H7 (cell line): Measurements from ENCODE around the gene ATP6V1G2. TPM values are rescaled to one million over a fixed set of nuclear protein-coding genes. Genes with fewer than 3 reads are reported as not detected.
"Not testable (repeated sequence)": the region's sequence is repeated elsewhere in the genome, so short reads cannot be mapped to it uniquely, and the experiment has no call there.

Experiments used
- DNase-seq: peaks from one replicate; pipeline ENCODE4 v3.0.0; 2012
- H3K27me3 ChIP-seq: 2 replicates; pipeline ENCODE4 v1.6.0; 2011; ENCODE audit warnings: mild to moderate bottlenecking, low read length; ENCODE audit not compliant: control insufficient read depth, insufficient read depth
- H3K36me3 ChIP-seq: replicated peaks from 2 replicates; pipeline ENCODE4 v1.5.1; 2011; ENCODE audit warnings: low read length; ENCODE audit not compliant: control insufficient read depth, insufficient read depth
- H3K4me3 ChIP-seq: 2 replicates; pipeline ENCODE4 v1.5.1; 2011; ENCODE audit warnings: low read depth, mild to moderate bottlenecking, control low read depth, low read length, moderate library complexity; ENCODE audit not compliant: insufficient read depth
- total RNA-seq: library from RNA; depleted of rRNA; stranded (reverse); fragments of >200 nt; shearing (Covaris generic); gene quantifications from 2 replicates; pipeline ENCODE4 v1.2.3, GENCODE V29; 2014; rRNA removed

ATP6V1G2 gene
- total RNA-seq, 1 experiment from 2014 or later, result 3.5 TPM

DNA sequence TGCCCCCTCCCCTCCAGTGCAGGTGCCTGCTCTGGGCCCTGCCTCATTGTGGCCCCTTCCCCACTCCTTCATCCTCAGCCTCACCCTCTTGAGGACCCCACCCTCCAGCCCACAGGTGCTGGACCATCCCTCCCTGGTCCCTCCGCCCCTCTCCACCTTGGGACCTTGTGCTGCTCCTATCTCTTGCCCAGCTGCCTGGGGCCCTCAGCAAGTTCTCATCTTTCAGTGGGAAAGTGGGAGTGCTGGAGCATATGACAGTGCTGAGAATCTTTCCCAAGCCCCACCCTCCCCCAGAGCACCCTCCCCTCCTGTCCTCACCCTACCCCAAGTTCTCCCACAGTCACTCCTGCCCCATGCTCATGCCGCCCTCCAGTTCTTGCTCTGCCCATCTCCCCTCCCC lies 46.8 kb downstream of the ATP6V1G2 start:
- DNase-seq, H3K27me3 ChIP-seq, H3K36me3 ChIP-seq, H3K4me3 ChIP-seq: not testable (repeated sequence)

GRCh38 chr6:31498748-31499147 lies 47.7 kb downstream of the ATP6V1G2 start:
- Histone ChIP-seq H3K4me3 (peak overlapping the region; percentile 58), H3K27me3 (no peaks in the 10 kb centered on the region; the same call in 1 of the 2 replicates), H3K36me3 (no peaks in the 10 kb centered on the region)
- peak; percentile 61 for DNase-seq

GRCh38 chr6:31497531-31498476 lies 48.6 kb downstream of the ATP6V1G2 start, which contains the start of gene MICB:
MICB (plus strand) TSS chr6:31498145; CDS start chr6:31498194, 49 bp downstream.
- Histone ChIP-seq H3K4me3 (peak within 1 kb of the TSS; percentile 58), H3K27me3 (no peaks in the 10 kb centered on the region; the same call in 1 of the 2 replicates), H3K36me3 (no peaks in the 10 kb centered on the region)
- DNase-seq, result peak; percentile 91

DNA sequence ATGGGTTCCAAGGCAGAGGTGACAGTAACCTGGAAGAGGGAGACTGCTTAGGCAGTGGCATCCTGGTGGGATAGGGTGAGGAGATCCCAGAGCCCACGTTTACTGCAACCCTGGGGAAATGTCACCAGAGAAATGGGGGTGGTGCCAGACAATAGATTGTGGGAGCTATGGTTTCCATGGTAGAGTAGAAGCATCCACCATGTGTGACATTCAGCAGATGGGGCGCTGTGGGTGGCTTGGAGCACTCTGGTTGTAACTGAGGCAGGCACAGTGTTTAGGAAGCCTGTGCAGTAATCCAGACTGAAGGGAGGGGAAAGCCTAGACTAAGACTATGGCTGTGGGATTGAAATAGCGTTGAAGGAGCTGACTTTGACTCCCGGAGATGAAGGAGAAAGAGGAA lies 49.6 kb downstream of the ATP6V1G2 start:
- not testable (repeated sequence) for H3K4me3 ChIP-seq, H3K36me3 ChIP-seq, H3K27me3 ChIP-seq, DNase-seq

DNA sequence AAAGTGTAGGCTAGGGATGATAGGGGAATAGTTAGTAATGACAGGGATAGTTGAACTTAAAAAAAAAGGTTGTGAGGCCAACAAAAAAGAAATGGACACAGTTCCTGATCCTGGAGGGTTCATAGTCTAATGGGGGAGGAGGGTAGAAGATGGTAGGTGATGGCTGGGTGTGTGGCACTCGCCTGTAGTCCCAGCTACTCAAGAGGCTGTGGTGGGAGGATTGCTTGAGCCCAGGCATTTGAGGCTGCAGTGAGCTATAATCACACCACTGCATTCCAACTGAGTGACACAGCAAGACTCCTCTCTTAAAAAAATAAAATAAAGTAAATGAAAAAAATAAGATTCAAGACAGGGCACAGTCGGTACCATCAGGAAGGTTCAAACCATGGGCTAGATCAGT lies 50.8 kb downstream of the ATP6V1G2 start:
- DNase-seq, result no peak
- Histone ChIP-seq H3K36me3 (no peaks in the 10 kb centered on the region), H3K27me3 (no peaks in the 10 kb centered on the region; the same call in 1 of the 2 replicates), H3K4me3 (no peak overlapping the region)

Other genes with a start within 250 kb of the ATP6V1G2 start
- 7.3 and 27.3 TPM in 2 replicates for gene HLA-B, start 189.4 kb downstream of the ATP6V1G2 start, total RNA-seq
- gene MICA, start 143.0 kb downstream of the ATP6V1G2 start, total RNA-seq, result 12.0 and 14.7 TPM in 2 replicates
- gene MICB, start 48.5 kb downstream of the ATP6V1G2 start, total RNA-seq, result 50.3 and 55.4 TPM in 2 replicates
- gene MCCD1, start 17.6 kb downstream of the ATP6V1G2 start, total RNA-seq, result not detected in 2 replicates
- 787 and 872 TPM in 2 replicates for gene DDX39B, start 4.6 kb downstream of the ATP6V1G2 start, total RNA-seq
- 33.2 and 34.2 TPM in 2 replicates for gene NFKBIL1, start 1.0 kb upstream of the ATP6V1G2 start, total RNA-seq
- gene LTA, start 25.7 kb upstream of the ATP6V1G2 start, total RNA-seq, result 0.44 TPM in 1 of 2 replicates, not detected in the other
- gene TNF, start 29.0 kb upstream of the ATP6V1G2 start, total RNA-seq, result not detected in 2 replicates
- 0.35 TPM in 1 of 2 replicates, not detected in the other for gene LTB, start 35.8 kb upstream of the ATP6V1G2 start, total RNA-seq
- gene LST1, start 39.7 kb upstream of the ATP6V1G2 start, total RNA-seq, result not detected in 2 replicates
- not detected in 2 replicates for gene NCR3, start 46.4 kb upstream of the ATP6V1G2 start, total RNA-seq
- 0.48 and 1.4 TPM in 2 replicates for gene AIF1, start 68.6 kb upstream of the ATP6V1G2 start, total RNA-seq
- 163 and 176 TPM in 2 replicates for gene PRRC2A, start 74.1 kb upstream of the ATP6V1G2 start, total RNA-seq
- gene BAG6, start 106.1 kb upstream of the ATP6V1G2 start, total RNA-seq, result 320 and 331 TPM in 2 replicates
- 3.3 and 4.2 TPM in 2 replicates for gene APOM, start 109.3 kb upstream of the ATP6V1G2 start, total RNA-seq
- gene C6orf47, start 114.2 kb upstream of the ATP6V1G2 start, total RNA-seq, result 17.3 and 17.6 TPM in 2 replicates
- gene GPANK1, start 118.4 kb upstream of the ATP6V1G2 start, total RNA-seq, result 28.6 and 33.3 TPM in 2 replicates
- 197 and 224 TPM in 2 replicates for gene CSNK2B, start 119.5 kb upstream of the ATP6V1G2 start, total RNA-seq
- 2.9 and 4.2 TPM in 2 replicates for gene LY6G5B, start 123.4 kb upstream of the ATP6V1G2 start, total RNA-seq
- 0.70 and 2.0 TPM in 2 replicates for gene LY6G5C, start 134.5 kb upstream of the ATP6V1G2 start, total RNA-seq
- gene ABHD16A, start 156.7 kb upstream of the ATP6V1G2 start, total RNA-seq, result 35.7 and 39.7 TPM in 2 replicates
- gene LY6G6F, start 160.3 kb upstream of the ATP6V1G2 start, total RNA-seq, result not detected in 2 replicates
- gene LY6G6D, start 168.7 kb upstream of the ATP6V1G2 start, total RNA-seq, result 2.8 TPM in 1 of 2 replicates, not detected in the other
- not detected in 2 replicates for gene LY6G6C, start 175.1 kb upstream of the ATP6V1G2 start, total RNA-seq
- gene MPIG6B, start 176.8 kb upstream of the ATP6V1G2 start, total RNA-seq, result not detected in 2 replicates
- 83.6 and 99.2 TPM in 2 replicates for gene DDAH2, start 182.7 kb upstream of the ATP6V1G2 start, total RNA-seq
- gene CLIC1, start 189.9 kb upstream of the ATP6V1G2 start, total RNA-seq, result 456 and 621 TPM in 2 replicates
- gene MSH5, start 193.4 kb upstream of the ATP6V1G2 start, total RNA-seq, result 19.5 and 28.4 TPM in 2 replicates
- 1.8 and 7.7 TPM in 2 replicates for gene SAPCD1, start 216.0 kb upstream of the ATP6V1G2 start, total RNA-seq
- gene VWA7, start 230.7 kb upstream of the ATP6V1G2 start, total RNA-seq, result 0.44 and 2.1 TPM in 2 replicates
- 114 and 115 TPM in 2 replicates for gene VARS1, start 249.1 kb upstream of the ATP6V1G2 start, total RNA-seq